GM12801 (cell line): ENCODE results near the gene TTC38.

Source experiments
- CTCF ChIP-seq: IDR thresholded peaks from one replicate; pipeline ENCODE4 v1.5.1; 2011; ENCODE audit warnings: control low read depth; ENCODE audit not compliant: insufficient read length; ENCODE audit errors: extremely low read depth

The TTC38 gene

GRCh38 chr22:46338636-46339035, 70.8 kb downstream of the TTC38 start:
- TF ChIP-seq CTCF, result no peak

- no peak for TF ChIP-seq CTCF
Measured at GRCh38 chr22:46339956-46340355, 72.1 kb downstream of the TTC38 start.

DNA sequence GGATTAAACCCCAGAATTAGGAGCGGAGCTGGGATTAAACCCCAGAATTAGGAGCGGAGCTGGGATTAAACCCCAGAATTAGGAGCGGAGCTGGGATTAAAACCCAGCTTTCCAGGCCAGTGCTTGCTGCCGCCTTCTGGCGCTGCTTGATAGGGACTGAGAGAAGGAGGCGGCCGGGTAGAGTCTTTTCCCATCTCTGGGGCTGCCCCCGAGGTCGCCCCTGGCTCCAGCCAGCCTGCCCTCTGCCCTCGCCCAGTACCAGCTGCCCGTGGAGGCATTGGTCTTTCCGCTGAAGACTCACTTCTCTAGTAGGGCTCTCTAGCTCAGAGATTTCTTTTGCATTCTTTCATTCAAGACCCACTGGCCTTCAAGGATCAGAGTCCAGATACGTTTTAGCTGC, 72.9 kb downstream of the TTC38 start:
- TF ChIP-seq CTCF, result no peak
